Measurements from ENCODE around the gene HCN3.
A peak's percentile ranks its signal among the peaks of the same experiment; 100 is the strongest.

- peak; percentile 68 to 85 for TF ChIP-seq POLR2A (IDR thresholded peaks at IDR 0.05)
- TF ChIP-seq CTCF (IDR thresholded peaks at IDR 0.05), result peak in 4 of 5 experiments; percentile 4 to 80 (median 45)
Observed at GRCh38 chr1:155308493-155309422, 31.5 kb downstream of the HCN3 start, which contains the start of gene FDPS.

Measured in tibial nerve (tissue), 3 donors.